Right lung (tissue), 10 donors: Measurements from ENCODE around the gene RFXANK. TPM values are rescaled to one million over a fixed set of nuclear protein-coding genes. Genes with fewer than 3 reads are reported as not detected.
"Not testable (repeated sequence)": the region's sequence is repeated elsewhere in the genome, so short reads cannot be mapped to it uniquely, and the experiment has no call there.

Experiments
- DNase-seq, 2 donors: peaks; one replicate each; pipeline ENCODE4 v3.0.0-alpha.2; 2013
- long read RNA-seq, 8 donors: transcript quantifications; one replicate each; lab custom pipeline, GENCODE V29; 2026
- polyA plus RNA-seq, 5 donors: library from polyadenylated mRNA; unstranded; fragments of 120-200 nt; gene quantifications; one replicate each; pipeline versions ENCODE4 v1.2.1 to v1.2.3, GENCODE V29; 2013; ENCODE audit warnings: inconsistent platforms in 1 of 5, low replicate concordance in 1 of 5; ENCODE audit not compliant: insufficient read length in 5 of 5, insufficient read depth in 1 of 5

Gene RFXANK
- polyA plus RNA-seq, result 10 to 100 TPM; 55.3 to 88.3 (median 68.3) TPM
- long read RNA-seq, donor 1, transcript RFXANK-203 (9 exons, 1,212 nt), result major isoform, 15 of 50 reads
- long read RNA-seq, donor 1, partial matches to known transcripts, result 30 of 50 reads
- long read RNA-seq, donor 1, other reads (novel, unspliced or antisense), result 0 of 50 reads
- long read RNA-seq, donor 2, transcript RFXANK-203 (9 exons, 1,212 nt), result major isoform, 11 of 31 reads
- long read RNA-seq, donor 2, partial matches to known transcripts, result 11 of 31 reads
- long read RNA-seq, donor 2, other reads (novel, unspliced or antisense), result 9 of 31 reads
- long read RNA-seq, donor 3, transcript RFXANK-203 (9 exons, 1,212 nt), result major isoform, 19 of 57 reads
- long read RNA-seq, donor 3, partial matches to known transcripts, result 17 of 57 reads
- long read RNA-seq, donor 3, other reads (novel, unspliced or antisense), result 17 of 57 reads
- long read RNA-seq, donor 4, partial matches to known transcripts, result 8 of 14 reads
- long read RNA-seq, donor 4, other reads (novel, unspliced or antisense), result 0 of 14 reads
- long read RNA-seq, donor 5, transcript RFXANK-203 (9 exons, 1,212 nt), result major isoform, 15 of 56 reads
- long read RNA-seq, donor 5, transcript RFXANK-208 (3 exons, 389 nt), result minor isoform, 5 of 56 reads
- long read RNA-seq, donor 5, partial matches to known transcripts, result 10 of 56 reads
- long read RNA-seq, donor 5, other reads (novel, unspliced or antisense), result 20 of 56 reads
- long read RNA-seq, donor 6, transcript RFXANK-203 (9 exons, 1,212 nt), result major isoform, 10 of 49 reads
- long read RNA-seq, donor 6, partial matches to known transcripts, result 10 of 49 reads
- long read RNA-seq, donor 6, other reads (novel, unspliced or antisense), result 22 of 49 reads
- long read RNA-seq, donor 7, transcript RFXANK-203 (9 exons, 1,212 nt), result major isoform, 14 of 32 reads
- long read RNA-seq, donor 7, partial matches to known transcripts, result 0 of 32 reads
- long read RNA-seq, donor 7, other reads (novel, unspliced or antisense), result 17 of 32 reads
- long read RNA-seq, donor 8, transcript RFXANK-203 (9 exons, 1,212 nt), result major isoform, 8 of 10 reads
- long read RNA-seq, donor 8, partial matches to known transcripts, result 0 of 10 reads
- long read RNA-seq, donor 8, other reads (novel, unspliced or antisense), result 0 of 10 reads

GRCh38 chr19:19192078-19192882, at the start of gene RFXANK, which contains the start of gene BORCS8:
Gene RFXANK, plus strand, starts transcription at chr19:19192258. Its CDS starts 1,689 bp downstream, at chr19:19193947.
Gene BORCS8, minus strand, starts transcription at chr19:19192152. Its CDS starts 35 bp downstream, at chr19:19192117.
- DNase-seq, result peak; percentile 100

GRCh38 chr19:19142347-19142746, 49.7 kb upstream of the RFXANK start:
- DNase-seq, result no peak

GRCh38 chr19:19145281-19145680, 46.8 kb upstream of the RFXANK start:
- no peak for DNase-seq

- DNase-seq, result peak in 1 of 2 donors; percentile 55
These were observed 46.1 kb upstream of the RFXANK start for GRCh38 chr19:19145684-19146608.

GRCh38 chr19:19146865-19147264, 45.2 kb upstream of the RFXANK start:
- no peak for DNase-seq

- DNase-seq, result no peak
These were observed 44.7 kb upstream of the RFXANK start for GRCh38 chr19:19147344-19147743.

GRCh38 chr19:19148504-19148903, 43.6 kb upstream of the RFXANK start:
- DNase-seq, result not testable (repeated sequence)

GRCh38 chr19:19149435-19149834, 42.6 kb upstream of the RFXANK start:
- DNase-seq, result no peak

GRCh38 chr19:19151418-19151817, 40.6 kb upstream of the RFXANK start:
- DNase-seq, result no peak

- DNase-seq, result no peak
These were observed 39.2 kb upstream of the RFXANK start for GRCh38 chr19:19152668-19153384.

GRCh38 chr19:19154768-19155494, 37.1 kb upstream of the RFXANK start:
- no peak for DNase-seq

GRCh38 chr19:19155495-19156219, 36.4 kb upstream of the RFXANK start:
- DNase-seq, result no peak

- DNase-seq, result no peak
These were observed 34.2 kb upstream of the RFXANK start for GRCh38 chr19:19157808-19158207.

GRCh38 chr19:19159534-19159933, 32.5 kb upstream of the RFXANK start:
- no peak for DNase-seq

GRCh38 chr19:19160461-19161035, 31.5 kb upstream of the RFXANK start:
- no peak for DNase-seq

GRCh38 chr19:19162495-19162894, 29.6 kb upstream of the RFXANK start:
- DNase-seq, result no peak

- no peak for DNase-seq
These were observed 26.7 kb upstream of the RFXANK start for GRCh38 chr19:19165396-19165795.
